SU-DHL-6 (cell line): ENCODE results near the gene POTEG.
"Not testable (repeated sequence)": the region's sequence is repeated elsewhere in the genome, so short reads cannot be mapped to it uniquely, and the experiment has no call there.

Experiments used
- EZH2phosphoT487 ChIP-seq: fragments of 200-600 bp; sonication (generic), shearing (Covaris generic); conservative IDR thresholded peaks from 2 replicates; pipeline ENCODE4 v1.6.1; 2018; ENCODE audit warnings: mild to moderate bottlenecking, antibody characterized with exemption, low read length, moderate library complexity, mixed read lengths
- TF ChIP-seq, protein P1 (sequence below): fragments of 200-600 bp; sonication (generic); IDR thresholded peaks from one replicate; pipeline ENCODE4 v1.5.1; 2017; ENCODE audit warnings: antibody characterized with exemption, mild to moderate bottlenecking, low read length, moderate library complexity; ENCODE audit not compliant: insufficient read depth, poor library complexity, severe bottlenecking

- TF ChIP-seq, protein P1, sequence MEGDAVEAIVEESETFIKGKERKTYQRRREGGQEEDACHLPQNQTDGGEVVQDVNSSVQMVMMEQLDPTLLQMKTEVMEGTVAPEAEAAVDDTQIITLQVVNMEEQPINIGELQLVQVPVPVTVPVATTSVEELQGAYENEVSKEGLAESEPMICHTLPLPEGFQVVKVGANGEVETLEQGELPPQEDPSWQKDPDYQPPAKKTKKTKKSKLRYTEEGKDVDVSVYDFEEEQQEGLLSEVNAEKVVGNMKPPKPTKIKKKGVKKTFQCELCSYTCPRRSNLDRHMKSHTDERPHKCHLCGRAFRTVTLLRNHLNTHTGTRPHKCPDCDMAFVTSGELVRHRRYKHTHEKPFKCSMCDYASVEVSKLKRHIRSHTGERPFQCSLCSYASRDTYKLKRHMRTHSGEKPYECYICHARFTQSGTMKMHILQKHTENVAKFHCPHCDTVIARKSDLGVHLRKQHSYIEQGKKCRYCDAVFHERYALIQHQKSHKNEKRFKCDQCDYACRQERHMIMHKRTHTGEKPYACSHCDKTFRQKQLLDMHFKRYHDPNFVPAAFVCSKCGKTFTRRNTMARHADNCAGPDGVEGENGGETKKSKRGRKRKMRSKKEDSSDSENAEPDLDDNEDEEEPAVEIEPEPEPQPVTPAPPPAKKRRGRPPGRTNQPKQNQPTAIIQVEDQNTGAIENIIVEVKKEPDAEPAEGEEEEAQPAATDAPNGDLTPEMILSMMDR: not testable (repeated sequence)
- not testable (repeated sequence) for TF ChIP-seq EZH2phosphoT487
Measured at GRCh38 chr14:19445761-19446160, 11.6 kb upstream of the POTEG start.
